CD8-positive, alpha-beta memory T cell (primary cell): ENCODE results near the gene ARL8A. TPM values are rescaled to one million over a fixed set of nuclear protein-coding genes. Genes with fewer than 3 reads are reported as not detected.
A peak's percentile ranks its signal among the peaks of the same experiment; 100 is the strongest.
"Not testable (repeated sequence)": the region's sequence is repeated elsewhere in the genome, so short reads cannot be mapped to it uniquely, and the experiment has no call there.

Experiments used
- CTCF ChIA-PET: fragments of 350-600 bp; sonication (Branson Sonifier 250); formaldehyde crosslinking; loops from one replicate; lab custom pipeline; 2021; ENCODE audit warnings: antibody characterized with exemption; lab: Charles Lee
- POLR2A ChIA-PET: fragments of 350-600 bp; sonication (Branson Sonifier 250); formaldehyde crosslinking; loops from one replicate; lab custom pipeline; 2021; ENCODE audit warnings: antibody characterized with exemption; lab: Charles Lee
- DNase-seq, 5 donors: peaks; one replicate each; pipeline versions ENCODE4 v3.0.0 to v3.0.0-alpha.2; 2020 to 2022; ENCODE audit warnings: mixed read lengths in 1 of 5
- H3K27ac ChIP-seq: one replicate; pipeline ENCODE4 v1.7.0; 2013; ENCODE audit warnings: low read depth, mild to moderate bottlenecking, low read length, moderate library complexity
- H3K27me3 ChIP-seq: 2 replicates; pipeline ENCODE4 v1.7.0; 2013; ENCODE audit warnings: low read length, mild to moderate bottlenecking; ENCODE audit not compliant: insufficient read depth, poor library complexity, severe bottlenecking
- H3K36me3 ChIP-seq: 2 replicates; pipeline ENCODE4 v1.7.0; 2013; ENCODE audit warnings: mild to moderate bottlenecking, low read length, moderate library complexity; ENCODE audit not compliant: insufficient read depth
- H3K4me1 ChIP-seq: 2 replicates; pipeline ENCODE4 v1.7.0; 2013; ENCODE audit warnings: mild to moderate bottlenecking, low read length, moderate library complexity; ENCODE audit not compliant: insufficient read depth
- H3K4me3 ChIP-seq: 2 replicates; pipeline ENCODE4 v1.7.0; 2013; ENCODE audit warnings: mild to moderate bottlenecking, low read length
- H3K9me3 ChIP-seq: 2 replicates; pipeline ENCODE4 v1.7.0; 2013; ENCODE audit warnings: mild to moderate bottlenecking, low read length
- H3K27ac Mint-ChIP-seq, 8 donors: one replicate each; pipeline ENCODE4 v1.8.0; 2020 to 2021; ENCODE audit warnings: mixed read lengths in 8 of 8, mild to moderate bottlenecking in 6 of 8, inconsistent platforms in 3 of 8, moderate library complexity in 3 of 8
- H3K27me3 Mint-ChIP-seq, 2 donors: one replicate each; pipeline ENCODE4 v1.8.0; 2020 to 2021; ENCODE audit warnings: mixed read lengths in 2 of 2, mild to moderate bottlenecking in 1 of 2, moderate library complexity in 1 of 2
- H3K36me3 Mint-ChIP-seq, 3 donors: one replicate each; pipeline ENCODE4 v1.8.0; 2020 to 2021; ENCODE audit warnings: mixed read lengths in 3 of 3, inconsistent platforms in 1 of 3, mild to moderate bottlenecking in 1 of 3
- H3K4me1 Mint-ChIP-seq, 3 donors: one replicate each; pipeline ENCODE4 v1.8.0; 2020 to 2021; ENCODE audit warnings: mixed read lengths in 3 of 3, inconsistent platforms in 1 of 3, mild to moderate bottlenecking in 1 of 3
- H3K4me3 Mint-ChIP-seq, 7 donors: one replicate each; pipeline ENCODE4 v1.8.0; 2020 to 2021; ENCODE audit warnings: mixed read lengths in 7 of 7, mild to moderate bottlenecking in 6 of 7, moderate library complexity in 4 of 7, inconsistent platforms in 2 of 7
- H3K9me3 Mint-ChIP-seq, 5 donors: one replicate each; pipeline ENCODE4 v1.8.0; 2020 to 2022; ENCODE audit warnings: mixed read lengths in 5 of 5, mild to moderate bottlenecking in 3 of 5, moderate library complexity in 2 of 5, inconsistent platforms in 1 of 5
- polyA plus RNA-seq: library from polyadenylated mRNA; unstranded; fragments of 300-500 nt; fragmentation: Illumina TruSeq; gene quantifications from one replicate; pipeline ENCODE4 v1.2.3, GENCODE V29; 2021
- total RNA-seq, 2 experiments: library from RNA; stranded (reverse); gene quantifications; one replicate each; pipeline ENCODE4 v1.2.3, GENCODE V29; 2021

ARL8A gene
- total and polyA plus RNA-seq, 3 experiments from 2014 or later: 12.3 to 51.4 (median 50.2) TPM

DNA sequence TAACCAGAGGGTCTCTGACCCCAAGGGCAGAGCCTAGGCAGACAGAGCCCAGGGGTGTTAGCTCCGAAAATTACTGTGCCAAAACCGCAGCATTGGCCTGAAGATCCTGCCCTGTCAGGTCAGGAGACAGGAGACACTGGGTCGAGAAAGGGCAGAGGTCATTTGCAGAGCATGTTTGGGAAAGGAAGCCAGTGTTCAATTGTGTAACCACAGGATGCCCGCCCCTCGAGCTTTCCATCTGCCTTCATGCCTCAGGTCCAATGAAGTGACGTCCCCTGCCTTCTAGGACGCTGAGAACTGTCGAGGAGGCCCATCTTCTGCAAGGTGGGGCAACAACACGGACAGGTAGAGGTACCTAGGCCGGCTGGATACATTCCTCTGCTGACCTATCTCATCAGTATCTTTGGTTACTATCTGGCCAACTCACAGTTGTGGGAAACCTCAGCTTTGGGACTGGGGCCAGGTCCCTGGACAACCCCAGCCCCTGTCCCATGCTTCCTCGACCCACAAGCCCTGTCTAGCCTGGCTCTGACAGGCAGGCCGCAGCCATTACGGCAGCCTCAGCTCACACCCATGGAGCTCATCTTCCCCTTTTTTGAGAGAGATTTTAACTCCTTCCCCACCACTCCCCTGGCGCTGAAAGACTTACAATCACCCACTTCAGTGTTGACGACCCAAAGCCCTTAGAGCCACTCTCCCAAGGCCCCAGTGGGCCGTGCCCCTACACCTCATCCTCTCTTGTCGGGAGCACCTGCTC lies 1.3 kb downstream of the ARL8A start:
- DNase-seq: peak in 1 of 5 donors; percentile 27
- no peaks in the 10 kb centered on the region for H3K27me3 Mint-ChIP-seq
- H3K4me3 Mint-ChIP-seq: peak overlapping the region; percentile 88 to 98 (median 94)
- H3K9me3 Mint-ChIP-seq: no peaks in the 10 kb centered on the region
- Histone ChIP-seq H3K4me1 (peaks cover 21% of the 10 kb centered on the region), H3K4me3 (peak overlapping the region; percentile 93), H3K27ac (peak overlapping the region; percentile 79), H3K9me3 (no peaks in the 10 kb centered on the region), H3K27me3 (no peaks in the 10 kb centered on the region), H3K36me3 (peaks cover 11% of the 10 kb centered on the region)
- POLR2A ChIA-PET: interaction anchor here (1.6 to 2.7 kb wide), 3 partner anchors 8 to 20 kb away, joined by 4 to 17 read pairs (median 7); partner anchors contain the start of gene PTPN7
- peaks cover 39 to 59% (median 52%) of the 10 kb centered on the region in 3 donors for H3K4me1 Mint-ChIP-seq
- CTCF ChIA-PET: interaction anchor here (2.3 to 5.6 kb wide), 3 partner anchors 8 to 18 kb away, joined by 8 to 33 read pairs (median 23); partner anchors contain the start of gene PTPN7
- H3K27ac Mint-ChIP-seq: peak overlapping the region; percentile 83 to 98 (median 94)
- H3K36me3 Mint-ChIP-seq: peaks cover 4 to 38% (median 5%) of the 10 kb centered on the region in 3 donors

GRCh38 chr1:202141468-202141867 lies 3.1 kb downstream of the ARL8A start:
- DNase-seq, H3K9me3 ChIP-seq, H3K27me3 ChIP-seq, H3K4me3 ChIP-seq, H3K27ac ChIP-seq, H3K27me3 Mint-ChIP-seq, H3K9me3 Mint-ChIP-seq, H3K36me3 ChIP-seq, POLR2A ChIA-PET: not testable (repeated sequence)
- H3K36me3 Mint-ChIP-seq: peaks cover 0 to 37% (median 2%) of the 10 kb centered on the region in 3 donors
- H3K4me3 Mint-ChIP-seq: peak overlapping the region in 2 of 7 donors; percentile 9 to 95
- CTCF ChIA-PET: interaction anchor here (4.0 kb wide), 1 partner anchor 20 kb away, joined by 23 read pairs; the partner anchor contains the start of gene PTPN7
- peaks cover 38 to 60% (median 52%) of the 10 kb centered on the region in 3 donors for H3K4me1 Mint-ChIP-seq
- H3K27ac Mint-ChIP-seq: peak overlapping the region in 7 of 8 donors; percentile 5 to 97 (median 52)
- peaks cover 21% of the 10 kb centered on the region for H3K4me1 ChIP-seq

DNA sequence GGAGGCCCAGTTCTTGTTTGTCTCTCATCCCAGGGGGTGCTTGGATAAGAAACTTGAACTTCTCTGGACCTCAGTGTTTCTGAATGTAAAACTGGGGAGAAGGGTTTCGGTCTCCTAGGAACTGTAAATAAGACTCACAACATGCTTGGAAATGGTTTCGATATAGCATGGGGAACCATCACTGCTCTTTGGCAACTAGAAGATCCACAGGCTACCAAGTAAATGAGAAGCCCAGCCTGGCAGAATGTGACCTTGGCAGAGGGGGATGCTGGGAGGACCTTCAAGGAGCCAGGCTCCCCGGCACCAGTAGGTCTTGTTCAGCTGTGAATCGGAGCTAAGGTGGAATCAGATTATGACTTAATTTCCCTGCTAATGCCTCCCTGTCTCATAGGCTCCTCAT lies 3.7 kb downstream of the ARL8A start:
- DNase-seq: no peak
- ChIA-PET POLR2A (no interaction called here), CTCF (interaction anchor here (4.0 kb wide), 1 partner anchor 21 kb away, joined by 23 read pairs; the partner anchor contains the start of gene PTPN7)
- Mint-ChIP-seq H3K36me3 (peaks cover 0 to 38% (median 2%) of the 10 kb centered on the region in 3 donors), H3K9me3 (no peaks in the 10 kb centered on the region), H3K27me3 (no peaks in the 10 kb centered on the region), H3K27ac (peak overlapping the region; percentile 17 to 84 (median 36)), H3K4me3 (peak overlapping the region in 2 of 7 donors; percentile 45 to 78), H3K4me1 (peaks cover 38 to 56% (median 48%) of the 10 kb centered on the region in 3 donors)
- H3K4me1 ChIP-seq: peaks cover 21% of the 10 kb centered on the region
- no peaks in the 10 kb centered on the region for H3K27me3 ChIP-seq
- H3K27ac ChIP-seq: no peak overlapping the region
- no peaks in the 10 kb centered on the region for H3K9me3 ChIP-seq
- H3K36me3 ChIP-seq: peaks cover 8% of the 10 kb centered on the region
- H3K4me3 ChIP-seq: no peak overlapping the region

DNA sequence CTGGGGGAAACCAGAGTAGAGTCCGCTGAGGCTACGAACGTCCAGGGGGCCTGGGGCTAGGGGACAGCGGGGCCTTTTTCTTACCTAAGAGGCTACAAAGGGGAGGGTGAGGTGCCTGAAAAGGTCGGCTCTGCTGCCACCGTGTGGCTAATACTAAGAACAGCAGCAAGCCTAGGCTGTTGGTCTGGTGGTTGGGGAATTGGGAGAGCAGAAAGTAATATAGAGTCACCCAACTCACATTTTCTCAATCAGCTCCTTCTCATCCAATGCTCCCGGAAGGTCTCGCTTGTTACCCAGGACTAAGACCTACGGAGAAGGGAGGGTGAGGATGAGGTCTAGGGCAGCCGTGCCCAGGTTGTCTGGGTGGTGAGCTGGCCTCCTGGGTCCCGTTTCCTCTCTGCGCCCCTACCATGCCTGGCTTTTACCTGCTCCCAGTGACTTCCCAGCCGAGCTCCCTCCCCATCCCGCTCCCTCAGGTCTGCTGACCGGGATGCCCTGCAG lies 9.3 kb downstream of the ARL8A start:
- POLR2A ChIA-PET: interaction anchor here (1.0 kb wide), 1 partner anchor 9 kb away, joined by 4 read pairs; the partner anchor contains the start of gene ARL8A
- no peaks in the 10 kb centered on the region for H3K27me3 Mint-ChIP-seq
- H3K36me3 ChIP-seq: peaks cover 18% of the 10 kb centered on the region

GRCh38 chr1:202134645-202135172 lies 9.8 kb downstream of the ARL8A start:
- H3K36me3 ChIP-seq: peaks cover 18% of the 10 kb centered on the region
- no peaks in the 10 kb centered on the region for H3K9me3 ChIP-seq
- H3K27me3 Mint-ChIP-seq: no peaks in the 10 kb centered on the region
- H3K4me3 Mint-ChIP-seq: no peak overlapping the region
- ChIA-PET CTCF (interaction anchor here (0.9 to 3.5 kb wide), 11 partner anchors 9 to 239 kb away, joined by 3 to 33 read pairs (median 6); partner anchors contain the start of genes ARL8A and PTPN7), POLR2A (interaction anchor here (1.0 kb wide), 1 partner anchor 9 kb away, joined by 4 read pairs; the partner anchor contains the start of gene ARL8A)
- H3K4me1 ChIP-seq: no peaks in the 10 kb centered on the region
- peak overlapping the region in 1 of 8 donors; percentile 50 for H3K27ac Mint-ChIP-seq
- H3K36me3 Mint-ChIP-seq: peaks cover 0 to 63% (median 5%) of the 10 kb centered on the region in 3 donors
- DNase-seq: no peak
- no peak overlapping the region for H3K27ac ChIP-seq
- H3K9me3 Mint-ChIP-seq: no peaks in the 10 kb centered on the region
- H3K27me3 ChIP-seq: no peaks in the 10 kb centered on the region
- peaks cover 8 to 15% (median 10%) of the 10 kb centered on the region in 3 donors for H3K4me1 Mint-ChIP-seq
- no peak overlapping the region for H3K4me3 ChIP-seq

More for the DNA sequence above, 9.3 kb downstream of the ARL8A start:
- CTCF ChIA-PET: interaction anchor here (0.8 to 3.5 kb wide), 15 partner anchors 10 to 239 kb away, joined by 3 to 33 read pairs (median 6); partner anchors contain the start of genes ARL8A and PTPN7
- Histone ChIP-seq H3K9me3 (no peaks in the 10 kb centered on the region), H3K4me3 (no peak overlapping the region), H3K27ac (no peak overlapping the region), H3K27me3 (no peaks in the 10 kb centered on the region), H3K4me1 (no peaks in the 10 kb centered on the region)
- Mint-ChIP-seq H3K4me1 (peaks cover 8 to 18% (median 10%) of the 10 kb centered on the region in 3 donors), H3K36me3 (peaks cover 0 to 63% (median 5%) of the 10 kb centered on the region in 3 donors), H3K9me3 (no peaks in the 10 kb centered on the region), H3K4me3 (no peak overlapping the region), H3K27ac (peak overlapping the region in 2 of 8 donors; percentile 50 to 51)
- peak; percentile 18 to 67 (median 41) for DNase-seq

DNA sequence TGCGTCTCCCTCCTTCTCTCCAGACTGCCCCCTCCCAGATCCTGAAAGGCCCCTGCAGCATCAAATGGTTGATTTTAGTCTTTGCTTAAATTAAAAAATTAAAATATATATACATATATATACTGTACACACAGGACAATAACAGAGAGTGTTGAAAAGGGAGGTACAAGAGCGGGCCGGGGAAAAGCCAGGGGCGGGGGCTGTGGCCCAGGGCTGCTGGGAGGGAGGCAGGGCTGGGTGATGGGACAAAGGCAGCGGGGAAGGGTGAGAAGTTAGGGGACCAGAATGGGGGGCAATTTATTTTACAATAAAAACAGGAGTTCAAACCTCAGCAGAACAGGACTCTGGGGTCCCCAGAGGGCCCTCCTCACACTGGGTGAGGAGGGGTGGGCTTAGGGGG lies 10.5 kb downstream of the ARL8A start:
- POLR2A ChIA-PET: no interaction called here
- H3K4me1 ChIP-seq: no peaks in the 10 kb centered on the region
- no peak overlapping the region for H3K4me3 Mint-ChIP-seq
- H3K27me3 Mint-ChIP-seq: no peaks in the 10 kb centered on the region
- H3K4me1 Mint-ChIP-seq: peaks cover 6 to 13% (median 8%) of the 10 kb centered on the region in 3 donors
- peaks cover 18% of the 10 kb centered on the region for H3K36me3 ChIP-seq
- H3K9me3 Mint-ChIP-seq: no peaks in the 10 kb centered on the region
- H3K27ac Mint-ChIP-seq: peak overlapping the region in 2 of 8 donors; percentile 3 to 73
- no peak for DNase-seq
- no peaks in the 10 kb centered on the region for H3K27me3 ChIP-seq
- H3K4me3 ChIP-seq: no peak overlapping the region
- H3K27ac ChIP-seq: no peak overlapping the region
- H3K36me3 Mint-ChIP-seq: peaks cover 0 to 62% (median 5%) of the 10 kb centered on the region in 3 donors
- H3K9me3 ChIP-seq: no peaks in the 10 kb centered on the region
- CTCF ChIA-PET: interaction anchor here (0.9 to 3.5 kb wide), 5 partner anchors 8 to 238 kb away, joined by 5 to 33 read pairs (median 12); partner anchors contain the start of genes ARL8A and PTPN7

DNA sequence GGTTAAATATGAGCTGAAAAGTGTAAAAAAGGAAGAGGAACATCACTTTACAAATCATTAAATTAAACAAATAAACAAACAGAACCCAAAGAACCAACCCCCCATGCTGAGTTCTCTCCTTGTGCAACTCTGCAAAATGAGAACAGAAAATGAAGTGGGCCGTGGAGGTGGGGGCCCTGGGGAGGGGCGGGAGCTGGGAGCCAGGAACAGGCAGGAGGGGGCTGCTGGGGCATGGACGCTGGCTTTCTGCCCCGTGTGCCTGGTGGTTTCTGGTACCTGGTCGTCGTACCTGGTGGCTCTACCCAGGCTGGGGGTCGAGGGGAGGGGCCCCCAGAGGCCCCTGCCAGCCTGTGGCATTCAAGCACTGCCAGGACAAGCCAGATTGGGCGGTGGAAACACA lies 11.0 kb downstream of the ARL8A start:
- no peak for DNase-seq
- CTCF ChIA-PET: no interaction called here
- Histone ChIP-seq H3K27ac (no peak overlapping the region), H3K9me3 (no peaks in the 10 kb centered on the region), H3K27me3 (no peaks in the 10 kb centered on the region), H3K4me3 (no peak overlapping the region), H3K4me1 (no peaks in the 10 kb centered on the region), H3K36me3 (peaks cover 14% of the 10 kb centered on the region)
- Mint-ChIP-seq H3K27me3 (no peaks in the 10 kb centered on the region), H3K36me3 (peaks cover 0 to 57% (median 4%) of the 10 kb centered on the region in 3 donors), H3K9me3 (no peaks in the 10 kb centered on the region), H3K4me3 (no peak overlapping the region), H3K27ac (no peak overlapping the region), H3K4me1 (peaks cover 3 to 8% (median 3%) of the 10 kb centered on the region in 3 donors)
- POLR2A ChIA-PET: no interaction called here
